Stimulated activated CD4-positive, alpha-beta T cell treated with anti-CD3 and anti-CD28 coated beads, TNF-alpha, amount 100 ng/mL, for 1 hour (primary cell): ENCODE results near the gene RBP4.

ENCODE experiments used
- DNase-seq, 3 donors: peaks; one replicate each; pipeline ENCODE4 v3.0.0-alpha.2; 2020; ENCODE audit warnings: low read depth in 3 of 3, low spot score in 1 of 3

The RBP4 gene

DNA sequence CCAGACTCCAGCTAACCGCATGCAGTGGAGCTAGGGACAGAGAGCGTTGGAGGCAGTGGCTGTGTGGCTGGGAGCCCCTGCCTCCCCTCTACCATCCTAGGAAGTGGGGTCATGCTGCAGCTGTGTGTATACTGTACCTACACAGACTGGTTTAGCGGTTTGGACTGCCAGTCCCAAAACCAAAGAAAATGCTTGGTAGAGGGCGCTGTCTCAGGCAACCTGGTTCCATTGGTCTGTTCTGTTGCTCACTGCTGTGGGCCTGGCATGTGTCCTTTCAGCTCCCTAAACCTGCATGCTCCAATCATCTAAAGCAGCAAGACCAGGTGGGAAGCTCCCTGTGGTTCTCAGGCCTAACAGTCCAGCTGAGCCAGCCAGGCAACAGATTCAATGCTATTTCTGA lies 4.5 kb downstream of the RBP4 start:
- no peak for DNase-seq

DNA sequence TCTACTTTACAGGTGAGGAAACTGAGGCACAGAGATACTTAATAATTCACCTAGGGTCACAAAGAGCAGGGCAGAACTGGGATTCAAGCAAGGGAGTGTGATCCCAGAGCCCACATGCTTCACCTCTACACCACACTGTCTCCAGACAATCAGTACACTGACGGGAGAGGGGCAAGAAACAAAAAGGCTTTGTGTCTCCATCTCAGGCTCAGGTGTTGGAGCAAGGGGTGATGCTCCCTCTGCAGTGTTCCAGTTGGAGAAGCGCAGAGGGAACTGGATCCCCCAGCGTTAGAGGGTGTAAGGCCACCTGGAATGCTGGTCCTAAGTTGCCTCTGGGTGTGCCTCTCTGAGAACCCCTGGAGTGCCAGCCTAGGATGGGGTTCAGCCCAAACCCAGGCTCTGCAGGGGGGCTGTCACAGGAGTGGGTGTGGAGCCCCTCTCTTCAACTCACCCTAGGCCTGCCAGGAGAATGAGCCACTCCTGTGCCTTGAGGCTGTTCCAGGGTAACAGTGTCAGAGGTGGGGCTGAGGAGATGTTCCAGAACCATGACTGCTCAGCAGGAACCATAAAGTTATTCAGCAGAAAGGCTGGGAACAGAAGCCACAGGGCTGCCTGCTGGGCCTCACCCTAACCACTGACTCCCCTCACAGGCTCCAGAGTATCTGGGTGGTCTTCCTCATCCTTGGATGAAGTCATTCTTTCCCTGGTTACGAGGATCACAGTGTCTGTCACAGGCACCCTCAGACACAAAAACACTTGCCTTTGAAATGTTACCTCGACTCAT lies 5.5 kb downstream of the RBP4 start:
- no peak for DNase-seq

DNA sequence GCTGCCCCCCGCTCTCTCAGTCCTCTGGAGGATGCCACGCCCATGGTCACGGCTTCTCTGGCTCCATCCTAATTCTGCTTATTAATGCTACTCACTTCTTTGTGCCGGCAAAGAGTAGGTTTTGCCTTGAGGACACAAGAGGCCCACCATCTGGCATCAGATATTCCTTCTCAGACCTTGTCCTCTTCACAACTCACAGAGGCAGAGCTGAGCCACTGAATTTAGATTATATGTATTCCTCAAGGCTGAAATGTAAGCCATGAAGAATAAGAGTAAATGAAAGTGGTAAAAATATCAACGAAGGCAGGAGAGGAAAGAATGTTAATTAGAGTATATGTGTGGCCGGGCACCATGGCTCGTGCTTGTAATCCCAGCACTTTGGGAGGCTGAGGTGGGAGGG lies 6.5 kb downstream of the RBP4 start:
- no peak for DNase-seq

DNA sequence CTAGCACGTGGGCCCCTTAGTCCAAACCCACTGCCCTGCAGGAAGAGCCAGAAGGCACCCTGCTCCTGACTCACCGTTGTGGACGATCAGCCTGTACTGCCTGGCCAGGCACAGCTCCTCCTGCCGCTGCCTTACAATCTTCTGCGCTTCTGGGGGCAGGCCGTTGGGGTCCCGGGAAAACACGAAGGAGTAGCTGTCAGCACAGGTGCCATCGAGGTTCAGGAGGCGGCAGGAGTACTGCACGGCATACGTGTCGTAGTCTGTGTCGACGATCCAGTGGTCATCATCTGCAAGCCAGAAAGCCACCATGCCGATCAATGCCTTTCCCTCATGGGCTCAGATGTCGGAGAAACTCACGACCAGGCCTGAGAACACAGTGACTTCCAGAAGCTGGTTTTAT lies 7.3 kb downstream of the RBP4 start:
- no peak for DNase-seq

DNA sequence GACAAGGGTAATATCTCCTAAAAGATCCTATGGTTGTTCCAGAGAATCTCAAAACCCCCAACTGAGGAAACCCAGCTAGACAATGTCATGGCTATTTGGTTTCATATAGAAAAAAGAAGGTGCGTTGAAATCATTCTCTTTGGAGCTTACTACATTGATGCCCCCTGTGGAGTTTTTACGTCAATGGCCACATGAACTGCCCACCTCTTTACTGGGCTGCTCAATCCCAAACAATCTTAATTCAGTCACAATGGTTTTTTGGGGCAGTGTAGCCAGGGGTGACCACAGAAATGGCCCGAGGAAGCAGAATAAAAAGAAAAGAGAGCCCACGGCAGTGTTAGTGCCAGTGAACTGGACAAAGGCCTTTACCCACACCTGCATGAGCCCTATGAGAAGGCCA lies 7.8 kb downstream of the RBP4 start:
- DNase-seq = no peak

DNA sequence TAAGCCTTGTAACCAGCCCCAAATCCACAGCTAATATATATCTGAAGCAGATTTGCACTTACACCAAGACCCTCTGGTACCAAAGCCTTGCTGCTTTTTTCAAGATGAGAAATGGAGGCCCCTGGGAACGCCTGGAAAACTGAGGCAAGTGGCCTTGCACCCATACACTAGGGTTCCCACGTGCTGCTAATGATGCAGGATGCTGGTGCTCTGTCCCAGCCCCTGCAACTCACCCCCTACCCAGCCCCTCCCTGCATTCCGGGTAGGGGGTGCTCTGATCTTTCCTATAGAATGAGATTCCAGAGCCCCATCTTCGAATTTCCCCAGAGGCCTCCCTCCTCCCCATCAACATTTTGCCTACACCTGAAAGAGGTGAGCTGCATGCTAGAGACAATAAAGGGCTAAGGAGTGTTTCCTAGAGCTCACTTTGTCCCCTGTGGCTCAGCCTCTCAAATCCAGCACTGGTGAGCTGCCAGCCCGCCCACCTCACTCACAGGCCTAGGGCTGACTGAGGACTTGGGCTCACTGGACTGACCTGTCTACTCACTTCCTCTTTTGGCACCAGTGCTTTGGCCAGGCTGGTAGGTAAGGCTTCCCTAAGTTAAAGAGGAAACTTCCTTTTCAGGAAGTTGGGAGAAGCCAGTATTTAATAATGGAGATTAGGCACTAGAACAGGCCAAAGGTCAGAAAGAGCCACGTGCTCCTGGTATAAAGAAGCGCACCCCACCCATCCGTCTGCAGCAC lies 9.8 kb downstream of the RBP4 start:
- no peak for DNase-seq

DNA sequence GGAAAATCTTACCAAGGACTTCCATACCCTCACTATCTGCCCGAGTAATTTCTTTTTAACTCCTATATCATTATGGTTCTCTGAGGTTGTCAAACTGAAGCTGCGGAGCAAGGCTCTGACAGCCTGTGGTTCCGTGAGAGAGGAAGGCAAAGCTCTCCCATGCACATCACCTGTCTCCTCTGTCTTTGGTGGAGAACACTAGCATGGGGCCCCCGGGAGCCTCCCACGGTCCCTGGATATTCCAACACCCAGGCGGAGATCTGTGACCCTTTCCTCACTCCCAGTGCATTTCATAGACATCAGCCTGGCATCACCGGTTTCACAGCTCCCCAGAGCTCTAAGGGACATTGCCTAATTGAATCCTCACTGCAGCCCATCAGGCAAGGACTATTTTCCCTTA lies 10.4 kb downstream of the RBP4 start:
- DNase-seq = no peak

DNA sequence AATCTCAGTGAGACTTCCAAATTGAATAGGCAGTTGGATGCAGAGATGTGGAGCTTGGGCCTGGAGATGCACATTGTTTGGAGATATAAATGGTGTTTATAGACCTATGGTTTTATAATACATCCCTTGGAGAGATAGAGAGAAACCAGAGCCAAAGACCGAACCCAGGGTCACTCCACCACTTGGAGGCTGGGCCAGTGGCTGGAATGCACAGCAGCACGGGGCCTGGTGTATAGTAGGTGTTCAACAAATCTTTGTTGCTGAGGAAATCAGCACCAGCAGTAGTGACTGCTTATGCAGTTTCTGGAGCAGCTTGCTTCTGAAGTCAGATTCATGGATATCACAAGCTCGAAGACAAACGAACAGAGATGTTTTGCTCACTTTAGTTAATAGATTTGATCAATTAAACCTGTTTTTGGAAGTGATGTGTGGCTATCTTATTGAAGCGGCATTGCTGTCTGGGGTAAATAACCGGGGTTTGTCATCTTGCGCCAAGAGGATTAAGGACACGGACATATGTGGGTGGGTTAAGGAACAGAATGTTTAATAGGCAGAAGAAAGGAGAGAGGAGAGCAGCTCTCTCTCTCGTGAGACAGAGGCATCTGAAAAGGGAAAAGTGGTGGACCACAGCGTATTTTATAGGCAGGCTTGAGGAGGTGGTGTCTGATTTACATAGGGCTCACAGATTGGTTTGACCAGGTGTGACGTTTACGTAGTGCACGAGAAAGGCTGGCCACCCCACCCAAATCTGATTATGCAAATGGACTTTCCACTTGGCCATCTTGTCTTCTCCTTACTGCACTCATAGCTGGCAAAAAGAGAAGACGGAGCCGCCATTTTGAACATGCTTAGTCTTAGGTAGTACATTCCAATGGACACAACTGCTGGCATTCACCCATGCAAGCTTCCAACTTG lies 11.1 kb downstream of the RBP4 start:
- no peak for DNase-seq

DNA sequence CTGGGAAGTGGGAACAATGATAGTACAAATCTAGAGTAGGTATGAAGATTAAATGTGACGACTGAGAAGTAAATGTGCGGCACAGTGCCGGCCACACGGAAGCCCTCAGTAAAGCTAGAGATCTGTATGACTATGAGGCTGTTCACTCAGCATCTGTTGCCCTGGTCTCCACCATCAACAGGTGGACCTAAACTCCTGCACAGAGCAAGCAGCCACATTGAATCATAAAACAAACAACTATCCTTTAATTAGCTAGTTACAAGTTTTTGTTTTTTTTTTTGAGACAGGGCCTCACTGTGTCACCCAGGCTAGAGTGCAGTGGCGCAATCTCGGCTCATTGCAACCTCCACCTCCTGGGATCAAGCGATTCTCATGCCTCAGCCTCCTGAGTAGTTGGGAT lies 16.6 kb downstream of the RBP4 start:
- no peak for DNase-seq

DNA sequence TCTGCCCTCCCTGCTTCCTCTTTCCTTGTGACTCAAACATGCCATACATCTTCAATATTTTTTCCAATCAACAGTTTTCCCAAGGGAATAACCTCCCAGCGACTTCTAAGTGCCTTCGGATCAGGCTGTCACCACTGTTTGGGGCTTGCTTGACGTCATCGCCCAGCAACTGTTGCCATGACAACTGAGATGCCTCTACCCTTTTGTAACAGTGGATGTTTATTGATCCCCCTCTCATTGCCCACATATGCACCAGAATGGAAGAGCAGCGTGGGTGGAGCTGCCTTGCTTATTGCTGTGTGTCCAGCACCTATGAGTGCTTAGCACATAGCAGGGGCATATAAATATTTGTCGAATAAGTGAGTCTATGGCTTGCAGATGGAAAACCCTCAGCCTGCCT lies 20.2 kb downstream of the RBP4 start:
- no peak for DNase-seq

DNA sequence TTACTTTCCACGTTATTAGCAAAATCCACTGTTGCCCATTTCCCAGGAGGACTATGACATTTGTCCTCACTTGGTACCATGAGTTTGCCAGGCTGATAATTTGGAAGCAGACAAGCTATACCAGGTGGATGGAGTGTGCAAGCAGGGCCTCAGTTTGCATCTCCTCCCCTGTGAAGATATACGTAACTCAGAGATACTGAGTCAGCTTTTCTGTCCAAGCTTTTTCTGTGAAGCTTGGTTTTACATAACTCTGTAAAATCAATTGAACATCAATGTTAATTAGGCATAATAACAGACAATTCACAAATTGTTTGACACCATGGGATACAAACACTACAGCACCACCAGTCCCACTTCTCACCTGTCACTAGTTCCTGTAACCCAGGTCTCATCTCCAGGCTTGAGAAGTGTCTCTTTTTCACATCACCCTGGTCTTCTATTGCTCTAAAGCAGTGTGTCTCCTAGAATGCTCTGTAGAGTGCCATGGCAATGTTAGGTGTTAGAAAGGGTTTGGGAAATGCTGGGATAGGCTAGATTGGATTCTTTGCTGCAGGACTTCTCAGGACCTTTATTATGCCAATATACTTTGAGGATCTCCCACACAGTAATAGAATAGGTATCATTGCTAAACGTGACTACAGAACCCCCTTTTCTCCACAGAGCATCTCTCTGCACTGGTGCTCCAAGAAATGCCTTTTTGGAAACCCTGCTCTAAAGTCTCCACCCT lies 20.9 kb downstream of the RBP4 start:
- no peak for DNase-seq

DNA sequence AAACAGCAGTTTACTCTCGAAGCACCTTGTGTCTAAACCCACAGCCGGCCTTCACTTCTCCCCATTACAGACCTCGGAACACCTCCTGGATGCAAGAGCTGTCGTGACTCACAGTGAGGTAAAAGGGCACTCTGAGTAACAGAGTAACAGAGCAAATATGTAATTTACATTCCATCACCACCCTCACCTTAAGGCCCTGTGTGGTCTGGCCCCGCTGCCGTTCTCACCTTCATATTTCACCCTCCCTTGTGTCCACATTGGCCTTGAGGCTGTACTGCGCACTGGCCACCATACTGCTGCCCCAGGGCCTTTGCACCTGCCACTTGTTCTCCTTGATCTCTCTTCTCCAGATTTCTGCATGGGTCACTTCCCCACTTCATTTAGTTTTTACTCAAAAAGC lies 21.9 kb downstream of the RBP4 start:
- no peak for DNase-seq

DNA sequence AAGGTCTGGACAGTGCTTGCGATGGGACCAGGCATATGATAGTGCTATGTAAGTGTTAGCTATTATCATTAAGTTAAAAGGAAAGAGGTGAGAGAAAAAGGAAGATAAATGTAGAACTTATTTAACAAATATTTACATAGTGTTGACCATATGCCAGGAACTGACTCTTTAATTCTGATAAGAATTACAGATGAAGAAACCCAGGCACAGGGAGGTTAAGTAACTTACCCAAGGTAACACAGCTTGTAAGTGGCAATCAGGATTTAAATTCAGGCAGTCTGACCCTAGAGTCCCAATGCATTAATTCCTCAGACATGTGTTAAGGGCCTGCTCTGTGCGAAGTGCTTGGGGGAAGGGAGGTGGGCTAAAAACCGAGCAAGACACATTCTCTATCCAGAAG lies 23.5 kb downstream of the RBP4 start:
- DNase-seq = no peak

DNA sequence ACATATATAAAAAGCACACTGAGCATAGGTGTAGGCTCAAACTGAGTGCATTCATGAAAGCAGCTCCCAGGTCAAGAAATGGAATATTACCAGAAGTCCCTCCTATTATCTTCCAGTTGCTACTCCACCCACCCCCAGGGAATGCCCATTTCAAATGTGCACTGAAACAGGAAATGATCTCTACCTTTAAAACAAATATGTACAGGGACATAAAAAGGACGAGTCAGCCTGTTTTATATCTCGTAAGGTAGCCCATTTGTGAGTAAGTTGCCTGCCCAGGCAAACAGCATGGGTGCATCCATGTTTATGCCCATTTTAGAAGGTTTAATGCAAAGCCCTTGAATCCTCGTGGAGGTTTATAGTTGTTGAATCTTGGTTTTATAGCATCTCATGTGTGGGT lies 24.1 kb downstream of the RBP4 start:
- no peak for DNase-seq

DNA sequence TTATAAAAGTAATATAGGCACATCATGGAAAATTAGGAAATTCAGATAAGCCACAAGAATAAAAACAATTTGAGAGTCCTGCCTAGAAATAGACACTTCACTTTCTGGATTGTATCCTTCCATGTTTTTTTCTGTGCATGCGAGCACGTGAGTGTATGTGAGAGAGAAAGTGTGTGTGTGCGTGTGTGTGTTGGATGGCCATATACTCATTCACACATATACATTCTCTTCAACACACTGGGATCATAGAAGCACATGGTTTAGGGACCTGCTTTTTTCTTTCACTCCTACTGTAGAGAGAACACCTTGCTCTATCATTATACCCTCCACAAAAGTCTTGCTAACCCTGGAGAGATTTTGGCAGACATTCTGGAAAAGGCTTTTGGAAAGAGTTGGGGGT lies 27.1 kb downstream of the RBP4 start:
- no peak for DNase-seq

DNA sequence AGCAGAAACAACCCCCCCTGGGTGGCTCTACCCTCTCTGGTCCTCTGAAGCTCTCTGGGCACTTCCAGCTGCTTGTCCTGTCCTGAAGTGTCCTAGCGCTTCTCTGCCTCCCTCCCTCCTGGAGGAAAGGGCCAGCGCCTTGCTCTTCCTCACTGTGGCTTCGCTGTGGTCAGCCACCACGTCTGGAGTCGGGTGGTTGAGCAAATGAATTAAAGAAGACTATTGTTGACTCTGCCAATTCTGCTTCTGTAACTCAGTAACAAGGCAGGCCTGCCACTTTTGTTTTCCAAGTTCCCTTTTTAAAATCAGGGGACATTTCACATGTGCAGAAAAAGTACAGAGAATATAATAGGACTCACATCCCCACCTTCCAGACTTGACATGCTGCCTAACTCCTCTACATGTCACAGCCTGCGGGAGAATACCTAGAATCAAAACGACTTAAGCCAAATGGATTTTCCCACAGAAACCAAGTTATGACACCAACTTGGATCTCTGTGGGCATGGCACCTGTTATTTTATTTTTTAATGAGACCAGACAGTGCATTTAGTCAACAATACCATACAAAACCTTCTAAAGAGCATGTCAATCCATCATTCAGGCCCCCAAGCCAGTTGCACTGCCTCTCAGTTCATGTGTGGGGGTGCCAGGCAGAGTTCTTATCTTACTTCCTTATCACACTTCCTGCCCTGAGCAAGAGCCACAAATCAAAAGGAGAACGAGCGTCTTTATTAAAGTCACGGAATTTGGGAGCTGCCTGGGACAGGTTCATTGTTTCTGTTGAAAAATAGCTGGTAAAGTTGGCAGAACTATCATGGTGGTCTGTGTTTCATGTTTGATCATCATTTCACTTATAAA lies 27.8 kb downstream of the RBP4 start:
- DNase-seq = no peak

DNA sequence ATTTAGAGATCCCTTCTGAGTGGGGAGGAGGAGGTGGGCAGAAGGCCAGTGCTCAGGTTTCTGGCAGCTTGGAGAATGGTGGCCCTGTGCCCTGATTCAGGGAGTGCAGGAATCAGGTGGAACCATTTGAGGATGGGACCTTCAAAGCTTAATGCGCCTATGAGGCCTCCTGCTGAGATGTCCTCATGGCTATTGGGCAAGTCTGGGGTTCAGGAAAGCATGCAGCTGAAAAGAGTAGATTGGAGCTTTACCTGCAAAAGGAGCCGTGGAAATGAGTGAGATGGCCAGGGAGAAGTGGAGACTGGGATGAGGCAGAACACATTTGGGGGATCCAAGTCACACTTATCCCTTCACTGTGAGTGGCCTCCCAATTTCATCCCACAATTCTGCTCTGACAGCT lies 28.4 kb downstream of the RBP4 start:
- no peak for DNase-seq

DNA sequence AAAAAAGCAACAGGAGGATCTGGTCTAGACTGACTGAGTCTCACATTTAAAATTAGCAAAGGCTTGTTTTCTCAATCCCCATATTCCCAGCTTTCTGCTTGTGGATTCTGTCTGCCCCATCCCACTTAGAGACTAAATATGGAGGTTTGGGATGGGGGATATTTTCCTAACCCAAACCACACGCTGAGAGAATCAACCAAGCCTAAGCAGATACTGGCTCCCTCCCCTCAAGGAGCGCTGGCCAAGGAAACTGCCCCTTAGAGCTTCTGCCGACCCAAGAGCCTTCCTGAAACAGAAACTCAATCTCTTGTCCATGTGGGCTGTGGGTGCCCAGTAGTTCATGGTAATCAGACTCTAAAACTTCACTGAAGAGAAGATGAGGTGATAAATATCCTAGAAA lies 30.7 kb downstream of the RBP4 start:
- no peak for DNase-seq

DNA sequence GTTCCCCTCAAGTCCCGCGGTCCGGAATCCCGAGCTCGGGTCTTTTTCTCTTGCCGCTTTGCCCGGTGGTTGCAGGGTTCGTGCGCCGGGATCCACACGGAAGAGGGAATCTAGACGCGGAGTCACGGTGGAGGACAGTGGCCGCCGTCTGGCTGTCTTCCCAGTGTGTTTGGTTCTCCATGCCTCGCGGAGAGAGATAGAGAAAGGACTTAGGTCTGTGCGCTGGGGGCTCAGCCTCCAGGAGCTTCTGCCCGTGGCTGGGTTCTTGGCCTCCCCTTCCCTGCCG lies 33.0 kb downstream of the RBP4 start:
- DNase-seq = no peak

DNA sequence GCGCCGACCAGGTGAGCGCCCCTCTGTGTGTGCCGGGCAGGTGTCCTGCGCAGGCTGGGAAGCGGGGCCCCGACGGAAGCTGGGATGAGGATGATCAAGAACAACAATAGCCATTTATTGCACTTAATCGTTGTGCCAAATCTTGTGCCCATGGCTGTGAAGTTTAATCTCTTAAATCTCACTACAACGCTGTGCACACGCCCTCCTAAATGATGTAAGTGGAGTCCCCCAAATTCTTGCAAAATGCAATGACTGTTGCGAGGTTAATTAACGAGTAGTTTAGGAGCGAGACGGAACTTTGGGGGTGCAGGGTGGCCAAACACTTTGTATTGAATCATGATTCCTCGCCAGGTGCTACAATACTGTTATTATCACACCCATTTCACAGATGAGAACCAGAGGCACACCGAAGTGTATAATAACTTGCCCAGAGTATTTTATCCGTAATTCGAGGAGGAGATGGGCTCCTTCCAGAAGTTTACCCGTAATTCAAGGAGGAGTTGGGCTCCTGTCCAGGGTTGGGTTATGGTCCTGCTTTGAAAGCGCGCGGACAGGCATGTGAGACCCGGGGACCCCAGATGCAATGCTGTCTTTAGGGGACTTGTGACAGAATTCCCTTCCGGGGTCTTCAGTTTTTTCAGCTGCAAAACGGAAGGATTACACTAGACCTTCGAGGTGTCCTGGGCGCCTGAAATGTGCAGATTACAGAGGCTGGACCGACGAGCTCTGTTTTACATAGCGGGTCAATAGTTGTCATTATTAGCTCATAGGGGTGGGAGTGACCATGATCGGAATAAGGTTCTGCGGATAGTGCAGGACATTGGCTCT lies 33.5 kb downstream of the RBP4 start:
- no peak for DNase-seq
